Measurements from ENCODE around the gene CD109.
"Not testable (repeated sequence)": the region's sequence is repeated elsewhere in the genome, so short reads cannot be mapped to it uniquely, and the experiment has no call there.

Gene CD109

DNA sequence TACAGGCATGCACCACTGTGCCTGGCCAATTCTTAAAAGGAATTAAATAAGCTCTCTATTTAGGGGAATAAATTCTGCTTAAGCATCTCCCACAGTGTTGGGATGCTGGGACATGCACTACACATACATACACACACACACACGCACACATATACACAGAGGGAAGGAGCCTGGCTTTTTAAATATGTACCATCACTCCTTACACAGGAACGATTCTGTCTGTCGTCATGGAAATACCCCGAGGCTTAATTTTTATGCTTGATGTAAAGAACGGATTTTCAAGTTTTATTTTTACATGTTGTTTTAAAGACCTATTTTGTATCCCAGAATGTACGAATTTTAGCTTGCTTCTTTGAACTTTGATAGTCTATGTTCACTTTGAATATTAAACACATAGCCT is 95.3 kb downstream of the CD109 start:
- no peak for DNase-seq (ENCODE audit: low spot score)

DNA sequence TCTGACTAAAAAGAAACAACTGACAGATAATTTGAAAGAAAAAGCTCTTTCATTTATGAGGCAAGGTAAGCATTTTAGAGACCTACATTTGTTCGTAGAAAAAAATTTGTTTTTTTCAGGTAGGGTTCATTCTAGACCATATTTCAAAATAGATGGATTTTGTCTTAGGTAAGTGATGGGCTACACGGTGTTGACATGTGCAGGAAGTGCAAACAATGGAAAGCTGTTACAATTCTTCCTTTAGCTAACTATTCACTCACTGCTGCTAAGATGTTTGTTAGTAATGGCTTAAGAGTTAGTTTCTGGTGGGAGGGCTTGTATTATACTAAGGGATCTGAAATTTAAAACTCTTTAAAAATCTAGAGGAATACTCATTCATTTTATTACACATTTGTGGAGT is 96.7 kb downstream of the CD109 start:
- DNase-seq (ENCODE audit: low spot score) = no peak

- DNase-seq (ENCODE audit: low spot score) = no peak
Measured at GRCh38 chr6:73796881-73797280, 100.9 kb downstream of the CD109 start.

DNA sequence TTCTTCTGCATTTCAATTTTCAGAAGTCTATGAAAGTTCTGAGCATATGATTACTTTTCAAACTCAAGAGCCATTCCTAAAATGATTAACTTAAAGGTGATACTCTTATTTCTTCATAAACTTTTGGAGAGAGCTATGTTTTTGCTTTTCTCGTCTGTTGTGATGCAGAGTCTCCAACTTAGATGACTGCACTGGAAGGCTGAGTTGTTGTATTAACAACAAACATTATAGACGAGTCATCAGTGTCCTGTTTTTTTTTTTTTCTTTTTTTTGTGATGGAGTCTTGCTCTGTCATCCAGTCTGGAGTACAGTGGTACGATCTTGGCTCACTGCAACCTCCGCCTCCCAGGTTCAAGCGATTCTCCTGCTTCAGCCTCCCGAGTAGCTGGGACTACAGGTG is 101.9 kb downstream of the CD109 start:
- DNase-seq (ENCODE audit: low spot score) = no peak

GRCh38 chr6:73798592-73798991 is 102.6 kb downstream of the CD109 start:
- DNase-seq (ENCODE audit: low spot score) = peak; percentile 53

DNA sequence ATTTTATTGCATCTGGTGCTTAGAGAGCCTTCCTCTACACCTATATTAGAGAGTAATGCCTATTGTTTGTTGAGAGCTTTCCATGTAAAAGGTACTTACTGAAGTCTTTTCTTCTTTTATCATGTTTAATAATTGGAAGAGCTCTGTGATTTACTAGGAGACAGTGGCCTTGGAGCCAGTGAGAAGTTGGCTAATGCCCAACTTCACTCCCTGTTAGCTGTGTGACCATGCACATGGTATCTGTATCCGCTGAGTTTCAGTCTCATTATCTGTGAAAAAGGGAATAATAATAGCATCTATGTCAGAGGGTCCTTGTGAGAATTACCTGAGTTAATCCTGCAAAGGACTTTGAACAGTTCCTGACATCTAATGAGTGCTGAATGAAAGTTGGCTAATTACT is 105.0 kb downstream of the CD109 start:
- no peak for DNase-seq (ENCODE audit: low spot score)

- no peak for DNase-seq (ENCODE audit: low spot score)
Measured at GRCh38 chr6:73801652-73802268, 105.8 kb downstream of the CD109 start.

- DNase-seq (ENCODE audit: low spot score) = no peak
Measured at GRCh38 chr6:73802366-73802765, 106.4 kb downstream of the CD109 start.

- no peak for DNase-seq (ENCODE audit: low spot score)
Measured at GRCh38 chr6:73803562-73804241, 107.7 kb downstream of the CD109 start.

- not testable (repeated sequence) for DNase-seq (ENCODE audit: low spot score)
Measured at GRCh38 chr6:73805221-73805620, 109.2 kb downstream of the CD109 start.

- DNase-seq (ENCODE audit: low spot score) = not testable (repeated sequence)
Measured at GRCh38 chr6:73805982-73806381, 110.0 kb downstream of the CD109 start.

DNA sequence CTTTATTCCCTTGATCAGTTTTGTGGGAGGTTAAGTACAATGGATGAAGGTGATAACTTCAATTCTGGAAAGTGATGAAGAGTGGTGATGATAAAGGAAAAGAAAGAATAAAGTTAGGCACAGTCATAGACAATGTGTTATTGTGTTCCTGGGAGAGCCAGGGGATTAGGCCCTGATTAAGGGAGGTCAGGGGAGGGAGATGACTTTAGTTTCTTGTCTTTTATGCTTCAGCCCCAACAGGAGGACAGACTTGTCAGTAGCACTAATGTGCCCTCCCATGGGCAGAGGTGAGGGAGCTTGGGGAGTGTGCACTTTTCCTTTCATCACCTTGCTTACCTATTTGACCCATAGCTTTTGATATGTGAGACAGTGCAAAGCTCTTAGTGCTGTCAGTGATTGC is 115.7 kb downstream of the CD109 start:
- DNase-seq (ENCODE audit: low spot score) = no peak

GRCh38 chr6:73817253-73817652 is 121.2 kb downstream of the CD109 start:
- DNase-seq (ENCODE audit: low spot score) = no peak

DNA sequence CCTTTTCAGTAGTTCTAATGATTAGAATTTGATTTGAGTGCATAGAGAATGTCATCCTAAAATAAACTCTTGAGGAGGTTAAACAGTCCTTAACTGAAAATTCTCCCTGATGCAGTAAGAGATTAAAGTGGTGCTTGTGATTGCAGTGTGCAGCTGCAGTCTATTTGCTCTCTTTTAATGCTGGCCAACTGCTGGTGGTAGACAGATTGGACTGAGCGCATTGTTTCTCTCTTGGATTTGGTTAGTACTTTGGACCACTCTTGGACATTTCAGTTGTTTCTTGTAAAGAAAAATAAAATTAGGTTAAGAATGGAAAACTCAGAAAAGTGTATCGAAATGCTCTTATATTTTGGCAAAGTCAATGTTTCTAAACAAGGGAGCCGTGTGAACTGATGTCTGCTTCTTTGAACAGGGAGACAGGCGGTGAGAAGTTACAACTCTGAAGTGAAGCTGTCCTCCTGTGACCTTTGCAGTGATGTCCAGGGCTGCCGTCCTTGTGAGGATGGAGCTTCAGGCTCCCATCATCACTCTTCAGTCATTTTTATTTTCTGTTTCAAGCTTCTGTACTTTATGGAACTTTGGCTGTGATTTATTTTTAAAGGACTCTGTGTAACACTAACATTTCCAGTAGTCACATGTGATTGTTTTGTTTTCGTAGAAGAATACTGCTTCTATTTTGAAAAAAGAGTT is 127.2 kb downstream of the CD109 start:
- no peak for DNase-seq (ENCODE audit: low spot score)

- no peak for DNase-seq (ENCODE audit: low spot score)
Measured at GRCh38 chr6:73823832-73824231, 127.8 kb downstream of the CD109 start.

DNA sequence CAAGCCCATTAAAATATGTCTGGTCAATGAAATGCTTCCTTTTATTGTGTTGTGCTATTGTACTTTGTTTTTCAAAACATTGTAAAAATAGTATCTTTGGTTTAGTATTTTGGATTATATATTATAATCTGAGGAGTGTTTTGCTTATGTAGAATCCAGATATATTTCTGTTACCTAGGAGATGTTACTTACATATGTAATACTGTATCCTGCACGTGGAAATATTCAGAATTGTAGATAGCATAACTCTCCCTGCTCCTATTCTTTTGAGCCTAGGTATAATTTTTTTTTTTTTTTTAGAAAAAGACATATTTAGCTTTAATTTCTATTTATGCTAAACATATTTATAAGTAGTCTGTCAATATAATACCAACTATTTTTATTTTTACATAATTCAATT is 130.6 kb downstream of the CD109 start:
- no peak for DNase-seq (ENCODE audit: low spot score)

- no peak for DNase-seq (ENCODE audit: low spot score)
Measured at GRCh38 chr6:73830119-73830518, 134.1 kb downstream of the CD109 start.

DNA sequence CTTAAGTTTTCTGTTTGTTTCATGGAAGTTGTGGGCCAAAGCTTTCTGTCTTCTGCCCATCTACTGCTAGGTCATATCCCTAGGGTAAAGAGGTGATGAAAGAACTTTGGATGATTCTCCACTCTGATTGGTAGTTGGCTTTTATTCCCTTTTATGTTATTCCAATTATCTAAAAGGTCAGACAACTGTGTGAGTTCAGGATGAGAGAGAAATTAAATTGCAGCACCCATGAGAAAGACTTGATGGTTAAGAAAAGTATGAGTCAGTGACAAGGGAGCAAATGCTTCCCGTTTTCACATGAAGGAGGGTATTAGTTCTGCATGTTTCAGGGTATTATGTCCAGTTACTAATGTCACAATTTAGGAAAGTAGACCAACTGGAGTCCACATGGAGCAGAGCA is 136.3 kb downstream of the CD109 start:
- no peak for DNase-seq (ENCODE audit: low spot score)

DNA sequence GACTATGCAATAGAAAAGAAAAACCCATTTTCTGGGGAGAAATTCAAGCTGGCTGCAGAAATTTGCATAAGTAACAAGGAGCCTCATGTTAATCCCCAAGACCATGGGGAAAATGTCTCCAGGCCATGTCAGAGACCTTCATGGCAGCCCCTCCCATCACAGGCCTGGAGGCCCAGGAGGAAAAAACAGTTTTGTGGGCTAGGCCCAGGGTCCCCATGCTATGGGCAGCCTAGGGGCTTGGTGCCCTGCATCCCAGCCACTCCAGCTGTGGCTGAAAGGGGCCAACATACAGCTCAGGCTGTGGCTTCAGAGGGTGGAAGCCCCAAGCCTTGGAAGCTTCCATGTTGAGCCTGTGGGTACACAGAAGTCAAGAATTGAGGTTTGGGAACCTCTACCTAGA is 148.7 kb downstream of the CD109 start:
- DNase-seq (ENCODE audit: low spot score) = not testable (repeated sequence)

GRCh38 chr6:73851048-73851447 is 155.0 kb downstream of the CD109 start:
- DNase-seq (ENCODE audit: low spot score) = not testable (repeated sequence)

GRCh38 chr6:73854998-73855718 is 159.2 kb downstream of the CD109 start:
- peak; percentile 72 for DNase-seq (ENCODE audit: low spot score)

DNA sequence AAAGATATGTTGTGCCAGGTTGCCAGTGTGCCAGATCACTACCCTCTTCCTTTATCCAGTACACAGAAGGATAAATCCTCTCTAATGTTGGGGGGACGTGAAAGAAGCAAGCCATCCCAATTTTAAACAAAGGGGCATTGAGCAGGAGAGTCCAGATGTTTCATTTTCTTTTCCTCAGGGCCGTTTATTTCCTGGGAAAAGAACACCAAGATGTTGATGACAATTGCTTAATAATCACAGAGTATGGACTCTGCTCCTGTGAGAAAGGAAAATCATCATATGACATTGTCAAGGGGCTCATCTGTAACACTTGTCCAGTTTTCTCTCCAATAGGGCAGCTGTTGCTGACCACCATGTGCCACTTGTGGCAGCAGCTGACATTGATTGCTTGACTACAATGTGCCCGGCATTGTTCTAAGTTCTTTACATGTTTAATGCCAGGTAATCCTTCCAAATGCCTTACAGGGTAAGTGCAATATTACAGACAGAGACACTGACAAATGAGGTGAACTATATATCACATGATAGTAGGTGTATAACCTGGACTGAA is 161.4 kb downstream of the CD109 start:
- no peak for DNase-seq (ENCODE audit: low spot score)
